NCI-H2196 (cell line): ENCODE measurements around the gene CA7.
A peak's percentile ranks its signal among the peaks of the same experiment; 100 is the strongest.
"Not testable (repeated sequence)": the region's sequence is repeated elsewhere in the genome, so short reads cannot be mapped to it uniquely, and the experiment has no call there.

ENCODE experiments used
- DNase-seq: peaks from one replicate; lab custom pipeline; 2025; ENCODE audit not compliant: unreplicated experiment; lab: John Stamatoyannopoulos, UW

Gene CA7

GRCh38 chr16:66846266-66846665 is 2.1 kb downstream of the CA7 start:
- DNase-seq: no peak

- DNase-seq: no peak
Observed at GRCh38 chr16:66846831-66847230, 2.6 kb downstream of the CA7 start.

DNA sequence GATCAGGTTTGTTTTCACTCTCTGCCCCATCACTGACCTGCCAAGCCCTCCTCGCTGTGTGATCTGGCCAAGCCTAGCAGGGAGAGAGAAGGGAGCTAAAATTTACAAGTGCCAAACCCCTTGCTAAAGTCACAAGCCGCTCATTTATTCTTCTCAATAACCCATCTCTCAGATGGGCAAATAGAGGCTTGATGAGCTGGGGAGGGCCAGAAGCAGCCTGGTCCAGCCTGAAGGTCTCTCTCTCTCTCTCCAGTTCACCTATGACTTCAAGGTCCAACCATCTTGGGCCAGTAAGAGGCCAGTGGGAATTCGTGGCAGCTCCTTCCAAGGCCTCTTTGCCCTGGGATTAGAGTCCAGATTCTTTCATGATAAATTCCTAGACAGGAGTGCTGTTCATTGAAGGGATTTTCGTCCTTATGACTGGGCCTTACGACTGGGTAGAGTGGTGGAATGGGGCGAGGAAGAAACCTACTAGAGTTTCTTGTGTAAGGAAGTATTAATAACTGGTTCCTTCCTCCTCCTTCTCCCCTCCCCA is 3.4 kb downstream of the CA7 start:
- DNase-seq: no peak

GRCh38 chr16:66848172-66848571 is 4.0 kb downstream of the CA7 start:
- no peak for DNase-seq

- DNase-seq: no peak
Observed at GRCh38 chr16:66849021-66849420, 4.8 kb downstream of the CA7 start.

DNA sequence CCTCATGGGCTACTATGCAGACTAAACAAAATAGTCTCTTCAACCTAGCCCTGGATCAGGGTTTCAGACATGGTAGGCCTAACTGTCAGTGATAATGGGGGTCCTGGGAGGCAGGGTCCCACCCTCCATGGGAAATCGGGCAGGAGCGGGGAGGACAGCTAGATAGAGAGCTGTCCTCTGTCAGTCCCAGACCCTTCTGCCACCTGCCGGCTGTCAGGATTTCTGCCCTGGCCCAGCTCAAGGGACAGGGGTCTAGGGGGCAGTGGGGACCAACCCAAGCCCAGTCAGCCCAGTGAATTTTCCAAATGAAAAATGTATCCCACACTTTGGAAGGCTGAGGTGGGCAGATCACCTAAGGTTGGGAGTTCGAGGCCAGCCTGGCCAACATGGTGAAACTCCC is 5.3 kb downstream of the CA7 start:
- DNase-seq: no peak

DNA sequence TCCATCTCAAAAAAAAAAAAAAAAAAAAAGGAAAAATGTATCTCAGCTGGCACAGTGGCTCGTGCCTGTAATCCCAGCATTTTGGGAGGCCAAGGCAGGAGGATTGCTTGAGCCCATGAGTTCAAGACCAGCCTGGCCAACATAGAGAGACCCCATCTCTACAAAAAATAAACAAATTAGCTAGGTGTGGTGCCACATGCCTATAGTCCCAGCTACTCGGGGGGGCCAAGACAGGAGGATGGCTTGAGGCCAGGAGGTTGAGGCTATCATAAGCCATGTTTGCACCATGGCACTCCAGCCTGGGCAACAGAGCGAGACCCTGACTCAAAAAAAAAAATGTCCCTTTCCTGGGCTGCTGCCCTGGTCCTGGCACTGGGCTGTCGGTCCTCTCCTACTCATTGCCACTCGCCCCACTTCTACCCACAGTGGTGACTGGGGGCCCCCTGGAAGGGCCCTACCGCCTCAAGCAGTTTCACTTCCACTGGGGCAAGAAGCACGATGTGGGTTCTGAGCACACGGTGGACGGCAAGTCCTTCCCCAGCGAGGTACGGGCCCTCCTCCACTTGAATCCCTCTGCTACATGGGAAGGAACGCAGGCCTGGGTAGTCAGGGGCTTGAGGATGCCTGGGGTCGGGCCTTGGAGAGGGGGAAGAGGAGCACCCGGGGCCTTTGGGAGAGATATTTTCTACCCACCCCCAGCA is 6.1 kb downstream of the CA7 start:
- no peak for DNase-seq

DNA sequence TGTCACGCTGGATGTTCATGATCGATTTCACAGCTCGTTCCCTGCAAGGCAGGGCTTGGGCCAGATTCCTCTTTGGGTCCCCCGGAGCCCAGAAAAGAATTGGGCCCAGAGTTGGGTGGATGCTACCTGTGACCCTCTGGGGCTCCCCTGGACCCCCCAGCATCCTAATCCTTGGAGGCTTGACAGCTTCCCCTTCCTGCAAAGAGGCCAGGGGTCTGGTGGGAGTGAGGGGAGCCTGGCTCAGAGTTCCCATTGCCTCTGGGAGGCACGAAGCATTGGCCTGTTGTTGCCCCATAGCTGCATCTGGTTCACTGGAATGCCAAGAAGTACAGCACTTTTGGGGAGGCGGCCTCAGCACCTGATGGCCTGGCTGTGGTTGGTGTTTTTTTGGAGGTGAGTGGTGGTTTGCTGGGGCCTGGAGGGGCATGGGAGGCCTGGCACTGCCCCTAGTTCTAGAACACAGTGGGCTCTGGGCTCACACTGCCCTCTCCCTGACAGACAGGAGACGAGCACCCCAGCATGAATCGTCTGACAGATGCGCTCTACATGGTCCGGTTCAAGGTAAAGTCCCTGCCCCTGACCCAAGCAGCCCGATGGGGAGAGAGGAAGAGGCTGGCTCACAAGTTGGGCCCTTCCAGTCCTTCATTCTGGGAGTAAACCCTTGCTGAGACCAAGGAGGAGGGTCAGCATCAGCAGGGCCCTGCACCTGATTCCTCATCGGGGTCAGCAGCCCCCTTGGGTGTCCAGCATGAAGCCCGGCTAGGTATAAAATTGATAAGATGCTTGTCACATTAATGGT is 7.2 kb downstream of the CA7 start:
- no peak for DNase-seq

- DNase-seq: no peak
Observed at GRCh38 chr16:66853261-66854139, 9.3 kb downstream of the CA7 start.

DNA sequence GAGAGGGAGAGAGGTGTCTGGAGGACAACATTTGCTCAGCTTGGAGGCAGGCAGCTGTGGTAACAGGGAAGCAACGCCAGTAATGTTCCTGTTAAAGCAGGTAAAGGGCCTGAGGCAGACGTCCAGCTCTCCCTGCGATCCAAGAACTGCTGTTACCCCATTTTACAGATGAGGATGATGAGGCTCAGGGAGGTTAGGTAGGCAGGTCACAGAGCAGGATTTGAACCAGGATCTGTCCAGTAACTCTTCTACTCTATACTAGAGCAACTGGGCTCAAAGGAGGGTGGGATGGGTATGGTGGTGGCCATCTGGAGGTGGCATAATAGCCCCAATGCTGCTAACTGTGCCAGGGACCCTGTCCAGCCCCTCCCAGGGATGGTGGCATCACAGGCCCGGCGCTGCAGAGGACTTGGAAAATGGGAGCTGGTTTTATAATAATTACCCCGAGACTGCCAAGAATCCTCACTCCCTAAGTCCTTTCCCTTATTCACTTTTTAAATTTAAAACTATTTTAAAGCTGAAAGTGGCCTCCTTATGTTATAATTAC is 12.0 kb downstream of the CA7 start:
- DNase-seq: no peak

DNA sequence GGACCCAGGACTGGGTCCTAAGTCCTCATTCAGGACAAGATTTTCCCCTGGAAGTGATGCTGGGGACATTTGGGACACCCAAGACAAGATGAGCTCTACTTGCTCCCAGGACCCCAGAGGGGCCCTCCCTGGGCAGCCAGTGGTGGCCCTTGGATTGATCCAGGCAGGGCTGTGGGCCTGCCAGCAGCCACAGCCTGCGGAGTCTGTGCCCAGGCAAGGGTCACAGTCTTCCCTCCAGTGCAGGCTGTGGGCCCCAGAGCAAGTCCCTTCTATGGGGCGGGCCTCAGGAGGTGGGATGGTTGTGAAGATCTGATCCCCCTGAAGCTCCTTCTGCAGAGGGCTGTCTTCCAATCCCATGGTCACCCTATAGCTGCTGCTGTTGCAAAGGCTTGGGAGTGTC is 12.6 kb downstream of the CA7 start:
- DNase-seq: no peak

DNA sequence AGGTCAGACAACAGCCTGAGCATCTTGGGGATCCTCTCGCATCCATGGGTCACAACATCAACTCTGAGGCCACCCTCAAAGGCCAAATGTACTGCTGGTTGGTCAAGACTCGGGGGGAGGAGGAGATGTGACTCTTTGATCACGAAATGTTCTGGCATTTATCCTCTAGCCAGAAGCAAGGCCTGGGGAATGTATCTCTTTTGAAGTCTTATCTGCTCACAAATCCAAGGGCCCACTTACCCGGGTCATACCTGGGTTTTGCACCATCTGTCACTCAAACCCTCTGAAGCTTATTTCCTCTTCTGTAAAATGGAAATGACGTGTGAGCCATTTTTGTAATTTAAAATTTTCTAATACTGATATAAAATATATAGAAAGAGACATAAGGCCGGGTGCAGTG is 13.2 kb downstream of the CA7 start:
- DNase-seq: no peak

DNA sequence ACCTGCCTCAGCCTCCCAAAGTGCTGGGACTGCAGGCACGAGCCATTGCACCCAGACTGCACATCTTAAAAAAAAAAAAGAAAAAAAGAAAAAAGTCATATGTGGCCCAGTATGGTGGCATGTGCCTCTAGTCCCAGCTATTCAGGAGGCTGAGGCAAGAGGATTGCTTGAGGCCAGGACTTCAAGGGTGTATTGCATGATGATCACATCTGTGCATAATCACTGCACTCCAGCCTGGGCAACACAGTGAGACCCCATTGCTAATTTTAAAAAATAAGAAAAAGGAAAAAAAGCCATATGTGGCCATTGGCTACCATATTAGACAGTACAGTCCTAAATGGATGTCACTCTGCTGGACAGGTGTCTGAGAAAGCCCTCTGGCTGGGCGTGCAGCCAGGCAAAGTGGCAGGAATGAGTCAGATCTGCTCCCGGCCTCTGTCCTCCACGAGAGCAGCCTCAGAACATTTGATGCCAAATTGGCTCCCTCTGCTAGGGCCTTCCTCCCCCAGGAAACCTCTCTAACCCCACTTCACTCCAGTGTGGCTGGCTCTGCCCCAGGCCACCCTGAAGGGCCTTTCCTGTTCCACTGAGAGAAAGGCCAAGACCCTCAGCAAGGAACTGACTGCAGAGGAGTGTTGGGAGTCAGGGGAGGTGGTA is 14.7 kb downstream of the CA7 start:
- DNase-seq: peak; percentile 74

GRCh38 chr16:66859397-66860068 is 15.3 kb downstream of the CA7 start:
- DNase-seq: no peak

DNA sequence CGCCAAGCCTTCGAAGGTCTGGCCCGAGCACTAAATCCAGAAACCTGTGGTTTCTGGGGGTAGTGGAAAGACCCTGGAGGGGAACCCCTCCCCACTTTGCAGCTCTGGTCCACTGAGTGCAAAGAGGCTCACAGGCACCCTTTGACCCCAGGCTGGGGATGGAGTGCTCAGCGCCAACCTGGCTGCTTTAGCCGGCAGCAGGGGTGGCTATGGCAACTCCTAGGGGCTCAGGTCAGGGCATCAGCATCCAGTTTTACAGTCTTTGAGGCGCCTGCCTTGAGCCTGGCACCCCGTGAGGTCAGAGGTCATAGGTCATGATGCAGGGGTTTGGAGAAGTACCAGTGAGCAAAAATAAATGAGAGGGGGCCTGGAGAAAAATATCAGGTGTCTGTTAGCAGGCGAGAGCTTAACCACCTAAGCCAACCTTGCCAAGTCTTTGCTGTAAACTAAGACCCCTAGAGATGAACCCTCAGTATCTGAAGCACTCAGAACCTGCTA is 17.9 kb downstream of the CA7 start:
- DNase-seq: no peak

DNA sequence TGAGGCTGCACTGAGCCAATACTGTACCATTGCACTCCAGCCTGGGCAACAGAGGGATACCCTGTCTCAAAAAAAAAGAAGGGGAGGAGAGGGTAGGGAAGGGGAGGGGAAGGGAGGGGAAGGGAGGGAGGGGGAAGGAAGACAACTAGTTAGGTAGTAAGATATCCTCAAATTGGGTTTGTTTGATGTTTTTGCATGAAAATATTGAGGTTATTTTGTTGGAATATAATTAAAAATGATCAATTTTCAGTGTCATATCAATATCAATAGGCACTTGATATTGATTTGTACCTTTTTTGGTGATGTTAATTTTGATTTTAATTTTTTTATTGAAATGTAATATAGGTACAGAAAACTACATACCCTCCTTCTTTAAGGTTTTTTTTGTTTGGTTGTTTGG is 19.5 kb downstream of the CA7 start:
- no peak for DNase-seq

DNA sequence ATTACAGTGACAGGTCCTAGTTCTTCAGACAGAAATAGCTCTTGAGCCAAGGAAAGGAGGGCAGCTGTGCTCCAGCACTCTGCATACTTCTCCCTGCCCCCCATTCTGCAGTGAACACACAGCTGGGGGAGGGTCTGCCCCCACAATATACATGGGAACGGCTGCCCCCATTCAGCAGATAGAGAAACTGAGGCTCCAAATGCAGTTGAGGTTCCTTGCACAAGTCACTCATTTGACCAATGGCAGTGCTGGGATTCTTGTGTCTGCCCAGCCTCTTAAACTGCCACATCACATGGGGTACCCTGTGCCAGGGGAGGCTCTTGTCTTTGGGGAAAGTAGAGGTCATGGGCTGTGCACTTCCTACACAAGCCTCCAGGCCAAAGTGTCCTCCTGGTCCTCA is 25.2 kb downstream of the CA7 start:
- no peak for DNase-seq

DNA sequence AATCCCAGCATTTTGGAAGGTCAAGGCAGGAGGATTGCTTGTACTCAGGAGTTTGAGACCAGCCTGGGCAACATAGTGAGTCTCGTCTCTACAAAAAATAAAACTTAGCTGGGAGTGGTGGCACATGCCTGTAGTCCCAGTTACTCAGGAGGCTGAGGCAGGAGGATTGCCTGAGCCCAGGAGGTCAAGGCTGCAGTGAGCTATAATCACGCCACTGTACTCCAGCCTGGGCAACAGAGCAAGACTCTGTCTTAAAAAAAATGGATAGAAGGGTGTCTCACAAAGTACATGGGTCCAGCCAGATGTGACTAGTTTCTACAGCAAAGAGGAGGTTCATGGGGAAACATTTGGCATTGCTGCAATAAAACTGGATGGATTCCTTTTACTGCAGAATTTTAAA is 27.1 kb downstream of the CA7 start:
- DNase-seq: not testable (repeated sequence)

GRCh38 chr16:66871840-66872239 is 27.6 kb downstream of the CA7 start:
- DNase-seq: no peak

- DNase-seq: no peak
Observed at GRCh38 chr16:66872559-66872942, 28.3 kb downstream of the CA7 start.
